K562 (cell line): ENCODE results near the gene LTA. TPM values are rescaled to one million over a fixed set of nuclear protein-coding genes. Genes with fewer than 3 reads are reported as not detected.
A peak's percentile ranks its signal among the peaks of the same experiment; 100 is the strongest.

Source experiments
- ATAC-seq: fragments of 200-7000 bp; cut with Tn5 transposase; 3 replicates; pipeline ENCODE4 v1.9.1; 2020; ENCODE audit warnings: moderate library complexity
- BruUV-seq: library from RNA; stranded (reverse); fragments of 400-500 nt; replicated peaks from 2 replicates; lab custom pipeline; 2021; lab: Mats Ljungman, UMichigan
- CTCF ChIA-PET: fragments of 300-600 bp; formaldehyde crosslinking; extraction: SDS; loops from one replicate; lab custom pipeline; 2021; ENCODE audit warnings: low intra/inter-chr PET ratio; lab: Yijun Ruan, JAX
- POLR2A ChIA-PET: fragments of 300-600, 350-650 bp; sonication (Branson Sonifier 250); formaldehyde crosslinking; extraction: SDS; loops from one replicate; lab custom pipeline; 2021; ENCODE audit warnings: antibody characterized with exemption, inconsistent platforms; lab: Yijun Ruan, JAX
- DNase-seq, 4 experiments: peaks; one replicate each; pipeline versions ENCODE4 v3.0.0 to v3.0.0-alpha.2; 2011 to 2018; ENCODE audit warnings: low spot score in 3 of 4, mixed read lengths in 3 of 4; ENCODE audit errors: extremely low read depth in 1 of 4
- FAIRE-seq: peaks from 2 replicates; lab custom pipeline; 2011; peaks lifted over from hg19 to GRCh38; lab: Jason Lieb, UNC
- H2AFZ ChIP-seq: 2 replicates; pipeline ENCODE4 v1.6.0; 2011; ENCODE audit warnings: low read depth, low read length, control low read depth, inconsistent platforms
- H3K27ac ChIP-seq: fragments of 200-600 bp; 3 replicates; pipeline ENCODE4 v1.8.0; 2011; ENCODE audit warnings: low read depth, mild to moderate bottlenecking, control low read depth, inconsistent platforms, low read length, moderate library complexity, mixed read lengths; ENCODE audit errors: extremely low read depth
- H3K27me3 ChIP-seq, 2 experiments: fragments of 300-600 bp in 1 of 2; 2 replicates in 1 of 2; 3 replicates in 1 of 2; pipeline versions ENCODE4 v1.6.0 to v1.8.0; 2011; ENCODE audit warnings: inconsistent platforms in 2 of 2, low read length in 2 of 2, mild to moderate bottlenecking in 1 of 2, mixed read lengths in 1 of 2, moderate library complexity in 1 of 2; ENCODE audit not compliant: control insufficient read depth in 2 of 2, insufficient read depth in 2 of 2
- H3K36me3 ChIP-seq: fragments of 300-600 bp; 3 replicates; pipeline ENCODE4 v1.8.0; 2011; ENCODE audit warnings: mild to moderate bottlenecking, low read length, inconsistent platforms; ENCODE audit not compliant: control insufficient read depth, insufficient read depth
- H3K4me1 ChIP-seq, 2 experiments: fragments of 200-600 bp in 1 of 2; replicated peaks in 1 of 2; 2 replicates in 1 of 2; 3 replicates in 1 of 2; pipeline versions ENCODE4 v1.5.1 to v1.8.0; 2011; ENCODE audit warnings: inconsistent platforms in 2 of 2, low read length in 2 of 2, mild to moderate bottlenecking in 1 of 2, mixed read lengths in 1 of 2, moderate library complexity in 1 of 2; ENCODE audit not compliant: control insufficient read depth in 2 of 2, insufficient read depth in 2 of 2
- H3K4me2 ChIP-seq: 2 replicates; pipeline ENCODE4 v1.6.1; 2011; ENCODE audit warnings: low read length, control low read depth, inconsistent platforms, mixed read lengths; ENCODE audit not compliant: insufficient read depth
- H3K4me3 ChIP-seq: fragments of 200-600 bp; sonication (generic), shearing (Covaris generic); 2 replicates; pipeline ENCODE4 v1.5.1; 2016; ENCODE audit warnings: control low read depth, inconsistent platforms
- H3K79me2 ChIP-seq: fragments of 200-600 bp; 3 replicates; pipeline ENCODE4 v1.8.0; 2011; ENCODE audit warnings: low read length, inconsistent platforms; ENCODE audit not compliant: control insufficient read depth, insufficient read depth
- H3K9ac ChIP-seq, 2 experiments: 2 replicates each; pipeline versions ENCODE4 v1.6.0 to v1.6.1; 2011; ENCODE audit warnings: low read depth in 2 of 2, low read length in 2 of 2, control low read depth in 1 of 2, inconsistent platforms in 1 of 2, mild to moderate bottlenecking in 1 of 2, mixed read lengths in 1 of 2; ENCODE audit not compliant: insufficient read depth in 1 of 2
- H3K9me1 ChIP-seq: one replicate; pipeline ENCODE4 v1.6.0; 2011; ENCODE audit warnings: inconsistent platforms, mild to moderate bottlenecking, low read length, moderate library complexity; ENCODE audit not compliant: control insufficient read depth, insufficient read depth
- H3K9me3 ChIP-seq: replicated peaks from 2 replicates; pipeline ENCODE4 v1.5.1; 2011; ENCODE audit warnings: low read depth, low read length, inconsistent platforms; ENCODE audit not compliant: control insufficient read depth, insufficient read depth
- H4K20me1 ChIP-seq: replicated peaks from 2 replicates; pipeline ENCODE4 v1.6.1; 2011; ENCODE audit warnings: low read length, inconsistent platforms, mixed read lengths; ENCODE audit not compliant: control insufficient read depth, insufficient read depth
- CHD7 ChIP-seq: fragments of 200-600 bp; sonication (generic); IDR thresholded peaks from one replicate; pipeline ENCODE4 v1.6.1; 2012; ENCODE audit warnings: mild to moderate bottlenecking, low read depth, low read length, inconsistent platforms
- PRDM10 ChIP-seq: fragments of 450-650 bp; IDR thresholded peaks from 2 replicates; pipeline ENCODE4 v1.6.1; 2018; ENCODE audit not compliant: partially characterized antibody
- WGBS: fragments of 100-300 bp; shearing (Covaris generic); methylation state at CpG from one replicate; pipeline ENCODE4 v1.1.6; 2016; ENCODE audit warnings: low coverage, mixed read lengths; ENCODE audit not compliant: insufficient coverage; ENCODE audit errors: missing lambda C conversion rate; 5-methylcytosine and 5-hydroxymethylcytosine counted together
- in situ Hi-C: fragments of 300-500 bp; cut with MboI; formaldehyde crosslinking; loops from 4 replicates; pipeline ENCODE4 v1.15.0; 2018; ENCODE audit warnings: inconsistent platforms, mixed read lengths
- intact Hi-C: fragments of 100-400 bp; cut with micrococcal nuclease; formaldehyde crosslinking; loops from 2 replicates; pipeline ENCODE4 v1.14.2; 2022
- polyA plus RNA-seq, 8 experiments: library from polyadenylated mRNA; depleted of rRNA in 4 of 8; stranded (reverse) in 5 of 8; unstranded in 3 of 8; fragments of >200 nt; fragmentation: Nextera tagmentation in 2 of 8; fragmentation: Illumina TruSeq in 1 of 8; extraction: Ambion mirVana in 2 of 8; extraction: Trizol in 1 of 8; gene quantifications; 2 replicates each; pipeline versions ENCODE4 v1.2.1 to v1.2.3, GENCODE V29; 2011 to 2014; ENCODE audit warnings: inconsistent platforms in 1 of 8, missing spikeins in 1 of 8
- total RNA-seq, 7 experiments: library from RNA; depleted of rRNA in 6 of 7; stranded (reverse); fragments of >200 nt in 6 of 7; fragmentation: Illumina TruSeq in 2 of 7; extraction: Trizol in 2 of 7; gene quantifications; 2 replicates each; pipeline versions ENCODE4 v1.2.1 to v1.2.3, GENCODE V29; 2011 to 2021; ENCODE audit warnings: low replicate concordance in 1 of 7

The LTA gene
- total and polyA plus RNA-seq, 9 of the 15 experiments (the other 6 are each of a cell fraction or from before 2014, with no cell fraction given): 0.80 TPM; not detected in 8

- FAIRE-seq (peak; percentile 63), ATAC-seq (no peak)
- POLR2A ChIA-PET: interaction anchor here (0.6 to 6.3 kb wide), 23 partner anchors 8 to 1306 kb away, joined by 3 to 107 read pairs (median 4); partner anchors contain the start of genes ATP6V1G2, DDX39B, MICB and NCR3
- TF ChIP-seq PRDM10: no peak
- no peak for TF ChIP-seq CHD7
Observed at GRCh38 chr6:31531771-31532643, 40.1 kb upstream of the LTA start.

More at GRCh38 chr6:31531771-31532643, 40.1 kb upstream of the LTA start:
- Histone ChIP-seq H3K9ac (no peak overlapping the region), H3K36me3 (peaks cover 75% of the 10 kb centered on the region), H4K20me1 (peaks cover 38% of the 10 kb centered on the region), H3K4me3 (no peak overlapping the region), H3K79me2 (peaks cover 38% of the 10 kb centered on the region), H3K4me1 (peaks cover 0 to 17% of the 10 kb centered on the region in 2 experiments; a peak in 3 of 5 replicates), H2AFZ (no peak overlapping the region), H3K4me2 (no peak overlapping the region), H3K9me3 (no peaks in the 10 kb centered on the region), H3K9me1 (peaks cover 6% of the 10 kb centered on the region), H3K27me3 (no peaks in the 10 kb centered on the region), H3K27ac (peak overlapping the region; percentile 9; the same call in 1 of the 3 replicates)
- no peak for DNase-seq
- intact Hi-C loops (no loop called here), in situ Hi-C loops (loop anchor here (5.0 to 25.0 kb wide), 2 partner anchors 35 to 1430 kb away; partner anchors contain the start of genes BRD2, HLA-DMA and MICB)
- TSS peak; percentile 3 for BruUV-seq
- CTCF ChIA-PET: no interaction called here
- 91% methylated on average over 8 of the region's 9 CpGs for WGBS
